Astrocyte of the hippocampus (primary cell): Measurements from ENCODE around the gene MNT.

Source experiments
- DNase-seq: peaks from one replicate; pipeline ENCODE4 v3.0.0; 2011; ENCODE audit warnings: low read depth, low spot score

The MNT gene

DNA sequence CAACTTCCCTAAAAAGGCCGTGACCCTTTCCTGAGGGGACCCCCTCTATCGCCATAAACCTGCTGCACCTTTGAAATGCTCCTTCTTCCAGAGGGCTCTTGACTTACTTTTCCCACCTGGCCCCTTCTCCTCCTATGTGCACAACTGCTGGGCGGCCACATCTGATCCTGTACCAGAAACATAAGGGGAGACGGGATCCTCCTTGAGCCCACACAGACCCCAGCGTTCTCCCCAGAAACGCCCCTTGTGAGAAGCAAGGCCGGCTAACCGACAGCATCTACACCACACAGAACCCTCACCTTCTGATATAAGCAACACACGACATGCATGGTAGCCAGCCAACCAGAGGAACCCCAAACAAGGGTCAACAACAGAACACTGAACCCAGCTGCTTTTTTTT lies 14.2 kb upstream of the MNT start:
- DNase-seq, result no peak

DNA sequence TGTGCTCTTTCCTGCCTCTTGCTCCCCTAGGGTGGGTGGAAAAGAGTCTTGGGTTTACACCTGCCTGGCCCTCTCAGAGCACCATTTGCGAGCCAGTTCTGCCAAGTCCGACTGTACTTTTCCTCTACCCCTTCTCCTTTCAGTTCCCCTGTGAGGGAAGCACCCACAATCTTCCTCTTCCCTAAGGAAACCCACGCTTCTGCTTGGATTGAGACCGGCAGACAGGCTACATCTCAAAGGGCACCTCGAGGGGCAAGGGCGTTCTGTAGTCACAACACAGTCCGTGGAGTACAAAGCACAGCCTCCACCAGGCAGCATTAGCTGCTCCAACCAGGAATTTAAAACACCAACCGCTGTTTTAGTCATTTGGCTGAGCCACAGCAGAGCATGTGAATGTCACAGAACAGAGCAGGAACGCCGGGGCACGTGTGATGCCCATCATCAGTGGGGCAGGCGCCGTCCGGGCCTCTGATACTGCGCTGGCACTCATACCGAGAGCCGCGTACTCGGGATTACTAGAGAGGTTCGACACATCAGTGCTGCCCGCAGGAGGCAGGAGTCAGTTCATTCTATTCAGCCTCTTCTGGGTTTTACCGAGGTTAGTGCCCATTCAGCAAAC lies 13.7 kb upstream of the MNT start:
- DNase-seq, result no peak

GRCh38 chr17:2412561-2413021 lies 11.7 kb upstream of the MNT start:
- peak; percentile 45 for DNase-seq

GRCh38 chr17:2410951-2411350 lies 10.1 kb upstream of the MNT start:
- DNase-seq, result no peak

DNA sequence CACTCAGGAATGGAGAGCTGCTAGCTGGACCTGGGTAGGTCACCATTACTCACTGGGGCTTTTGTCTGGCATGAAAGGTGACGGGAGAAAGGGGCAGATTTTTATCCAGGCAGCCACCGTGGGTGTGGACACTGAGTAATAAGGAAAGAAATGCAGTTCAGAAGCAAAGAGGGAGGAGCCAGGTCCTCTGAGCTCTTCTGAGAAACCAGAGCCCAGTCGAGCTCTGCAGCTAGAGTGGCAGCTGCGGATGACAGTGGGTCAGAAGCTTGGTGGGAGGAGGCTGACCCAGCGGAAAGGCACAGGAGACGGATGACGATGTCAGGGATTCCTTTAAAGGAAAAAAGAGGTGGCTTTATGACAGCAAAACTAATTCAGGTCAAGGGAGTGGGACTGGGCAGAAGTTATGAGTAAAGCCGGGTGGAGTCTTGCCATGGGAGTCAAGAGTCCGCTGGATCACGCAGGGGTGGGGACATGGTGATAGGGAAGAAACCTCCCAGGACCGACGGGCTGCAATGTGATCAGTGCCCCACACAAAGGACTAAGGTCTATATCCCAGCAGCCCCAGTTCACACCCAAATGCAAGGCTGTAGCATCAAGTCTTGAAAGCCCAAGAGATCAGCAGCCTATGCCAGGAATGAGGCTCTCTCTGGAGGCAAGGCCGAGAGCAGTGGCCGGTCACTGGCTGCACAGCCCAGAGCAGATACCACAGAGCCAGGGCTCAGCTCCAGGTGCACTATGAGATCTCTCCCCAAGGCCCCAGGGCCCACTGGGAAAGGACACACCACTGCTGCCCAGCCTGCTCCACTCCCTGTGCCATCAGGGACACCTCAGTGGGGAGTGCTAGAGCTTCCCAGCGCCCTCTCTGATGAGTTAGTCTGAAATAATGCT lies 6.3 kb upstream of the MNT start:
- DNase-seq, result peak; percentile 93

DNA sequence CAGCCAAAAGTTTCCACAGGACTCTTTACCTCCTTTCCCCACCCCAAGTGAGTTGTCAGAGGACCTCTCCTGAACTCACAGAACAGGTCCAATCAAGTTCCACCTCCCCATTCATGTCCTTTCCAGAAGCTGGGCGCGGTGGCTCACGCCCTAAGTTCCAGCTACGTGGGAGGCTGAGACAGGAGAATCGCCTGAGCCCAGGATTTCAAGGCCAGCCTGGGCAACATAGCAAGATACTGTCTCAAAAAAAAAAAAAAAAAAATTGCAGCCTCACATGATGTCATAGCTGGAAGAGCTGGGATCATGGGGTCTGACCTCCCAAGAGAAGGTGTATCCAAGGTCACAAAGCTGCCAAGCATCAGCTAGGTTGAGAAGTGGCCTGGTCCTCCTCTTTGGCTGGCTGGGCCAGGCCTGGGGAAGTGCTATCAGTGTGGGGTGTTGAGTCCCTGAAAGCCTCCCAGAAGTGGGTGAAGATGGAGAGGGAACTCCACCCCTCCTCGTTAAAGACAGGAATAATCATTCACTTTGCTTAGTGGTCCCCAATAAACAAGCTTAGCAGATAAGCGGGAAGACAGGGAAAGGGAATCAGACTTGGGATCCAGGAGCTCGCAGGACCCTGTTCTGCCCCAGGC lies 5.5 kb upstream of the MNT start:
- DNase-seq, result no peak

DNA sequence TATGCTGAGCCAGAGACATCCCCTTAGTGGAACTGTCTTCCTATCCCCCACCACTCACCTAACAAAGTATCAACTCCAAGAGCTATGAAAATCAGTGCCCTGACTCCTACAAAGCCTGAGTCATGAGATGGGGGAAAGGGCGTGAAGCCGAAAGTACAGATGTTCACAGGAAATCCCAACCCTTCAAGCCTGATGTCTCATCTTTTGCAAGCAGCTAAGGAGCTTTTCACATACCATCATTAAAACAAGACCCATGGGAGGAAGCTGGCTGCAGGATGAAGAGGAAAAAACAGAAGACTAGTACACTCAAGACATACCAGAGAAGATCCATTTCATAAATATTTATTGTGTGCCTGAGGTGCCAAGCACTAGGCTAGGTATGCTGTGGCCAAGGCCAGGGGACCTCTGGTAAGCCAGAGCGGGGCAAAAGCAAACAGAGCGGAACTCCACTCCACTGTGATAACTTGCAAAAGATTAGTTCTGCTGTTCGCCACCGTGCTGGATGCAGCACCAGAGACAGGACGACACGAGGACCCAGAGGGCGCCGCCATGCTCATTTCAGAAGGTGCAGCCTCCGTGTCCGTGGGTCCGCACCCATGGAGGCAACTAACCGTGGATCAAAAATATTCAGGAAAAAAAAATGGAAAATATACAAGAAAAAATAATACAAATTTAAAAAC lies 4.5 kb upstream of the MNT start:
- peak; percentile 50 for DNase-seq

- no peak for DNase-seq
Measured at GRCh38 chr17:2403044-2403443, 2.2 kb upstream of the MNT start.

GRCh38 chr17:2402544-2402943 lies 1.7 kb upstream of the MNT start:
- no peak for DNase-seq

DNA sequence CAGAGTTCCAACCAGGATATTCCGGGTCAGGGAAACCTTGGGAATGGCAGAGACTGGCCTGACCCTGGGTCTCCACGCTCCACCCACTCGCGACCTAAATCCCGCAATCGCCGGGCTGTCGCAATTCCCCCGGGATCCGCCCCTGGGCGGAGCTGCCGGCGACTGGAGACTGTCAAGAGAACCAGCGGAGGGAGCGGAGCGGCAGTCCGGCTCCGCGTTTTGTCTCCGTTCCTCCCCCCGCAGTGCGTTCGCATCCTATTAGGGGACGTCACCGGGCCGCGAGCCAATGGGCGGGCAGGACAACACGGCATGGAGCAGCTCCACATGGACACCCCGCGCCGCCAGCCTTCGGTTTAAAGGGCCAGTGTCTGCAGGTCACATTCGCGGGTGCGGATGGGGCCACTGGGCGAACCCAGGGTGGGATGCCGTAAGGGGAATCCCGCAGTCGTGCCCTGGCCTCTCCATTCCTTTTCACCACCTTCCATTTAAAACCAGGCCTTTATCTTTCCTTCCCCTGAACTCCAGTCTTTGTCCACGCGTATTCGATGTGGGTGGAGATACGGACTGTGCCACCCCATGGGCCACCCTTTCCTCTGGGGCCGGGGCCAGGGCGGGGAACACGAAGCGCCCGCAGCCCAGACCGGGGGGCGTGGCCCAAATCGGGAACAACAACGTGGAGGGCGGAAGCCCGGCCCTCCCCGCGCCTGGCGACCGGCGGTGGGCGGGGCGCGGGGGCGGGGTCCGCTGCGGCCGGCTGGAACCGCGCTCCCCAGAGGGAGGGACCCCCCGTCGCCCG lies 764 bp upstream of the MNT start:
- DNase-seq, result peak; percentile 100

GRCh38 chr17:2400474-2400866 lies 390 bp downstream of the MNT start:
- DNase-seq, result peak; percentile 72

DNA sequence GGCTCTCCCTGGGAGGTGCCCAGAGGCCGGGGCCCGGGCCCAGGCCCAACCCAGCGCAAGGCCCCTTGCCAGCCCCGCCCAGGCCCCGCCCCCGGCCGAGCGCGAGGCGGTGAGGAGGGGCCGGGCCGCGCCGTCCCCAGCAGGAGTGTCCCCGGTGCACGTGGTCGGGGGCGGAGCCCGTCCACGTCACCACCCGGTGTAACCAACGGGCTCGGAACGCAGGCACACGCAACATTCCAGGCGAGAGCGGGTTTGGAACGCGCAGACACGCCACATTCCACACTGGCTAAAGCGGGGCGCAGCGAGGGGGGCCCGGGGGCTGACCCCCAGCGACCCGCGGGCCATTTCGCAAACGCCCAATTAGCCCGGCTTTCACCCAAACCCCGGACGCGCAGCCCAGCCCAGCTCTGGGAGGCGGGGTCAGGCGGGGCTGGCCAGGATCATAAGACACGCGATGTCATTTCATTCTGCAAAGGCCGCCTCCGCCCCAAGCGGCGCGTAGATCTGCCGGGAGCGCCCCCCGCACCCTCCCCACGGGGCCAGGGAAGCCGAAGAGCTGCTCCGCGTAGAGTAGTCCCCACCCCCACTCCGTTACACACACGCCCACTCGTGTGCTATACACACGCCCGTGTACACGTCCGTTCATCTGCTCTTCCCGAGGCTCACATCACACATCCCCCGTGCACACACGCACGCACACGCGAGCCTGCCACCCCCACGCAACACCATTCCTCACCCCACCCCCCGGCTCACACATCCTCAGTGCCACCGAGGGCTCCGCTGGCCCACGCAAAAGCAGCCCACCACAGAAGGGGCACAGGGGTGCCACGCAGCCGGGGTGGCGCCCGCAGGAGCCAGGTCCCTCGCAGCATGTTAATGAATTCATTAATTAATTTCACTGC lies 1.0 kb downstream of the MNT start:
- DNase-seq, result peak; percentile 99

- DNase-seq, result peak; percentile 90
Measured at GRCh38 chr17:2398655-2399571, 1.9 kb downstream of the MNT start.

GRCh38 chr17:2398182-2398581 lies 2.7 kb downstream of the MNT start:
- DNase-seq, result no peak

- DNase-seq, result no peak
Measured at GRCh38 chr17:2397247-2398171, 3.4 kb downstream of the MNT start.

GRCh38 chr17:2396568-2397246 lies 4.2 kb downstream of the MNT start:
- peak; percentile 96 for DNase-seq

DNA sequence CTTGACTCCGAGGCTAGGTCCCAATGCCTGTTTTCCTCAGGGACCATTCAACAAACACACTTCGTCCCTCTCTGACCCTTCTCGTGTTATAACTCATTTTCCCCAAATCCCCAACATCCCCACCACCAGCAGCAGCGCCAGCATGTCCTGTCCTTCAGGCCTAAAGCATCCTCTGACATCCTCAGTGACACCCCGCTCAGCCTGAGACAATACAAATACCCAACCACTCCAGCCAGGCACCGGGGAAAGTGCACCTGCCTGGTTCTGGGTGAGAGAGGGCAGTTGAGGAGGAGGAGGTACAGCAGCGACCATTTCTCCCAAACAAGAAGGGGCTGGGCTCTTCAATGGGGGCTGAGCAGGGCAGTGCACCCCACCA lies 4.7 kb downstream of the MNT start:
- no peak for DNase-seq
